Neuron (in vitro differentiated cells): ENCODE data around the gene PRRC1.

Experiments
- H2AFZ ChIP-seq: one replicate; pipeline ENCODE4 v1.6.1; 2013; ENCODE audit warnings: low read depth, mild to moderate bottlenecking, inconsistent platforms, low read length, moderate library complexity
- H3K27me3 ChIP-seq: one replicate; pipeline ENCODE4 v1.6.1; 2013; ENCODE audit warnings: low read length; ENCODE audit not compliant: insufficient read depth
- H3K36me3 ChIP-seq: one replicate; pipeline ENCODE4 v1.6.1; 2013; ENCODE audit warnings: low read length; ENCODE audit not compliant: insufficient read depth
- H3K4me1 ChIP-seq: one replicate; pipeline ENCODE4 v1.6.1; 2013; ENCODE audit warnings: low read length; ENCODE audit not compliant: insufficient read depth
- H3K4me3 ChIP-seq: 2 replicates; pipeline ENCODE4 v1.5.1; 2013; ENCODE audit warnings: mild to moderate bottlenecking, low read length, moderate library complexity
- H3K9me3 ChIP-seq: one replicate; pipeline ENCODE4 v1.6.1; 2013; ENCODE audit warnings: low read length

The PRRC1 gene

GRCh38 chr5:127517480-127518318, at the start of gene PRRC1:
PRRC1 (plus strand) TSS chr5:127517640; CDS start chr5:127523480, 5,840 bp downstream.
- Histone ChIP-seq H3K36me3 (peaks cover 25% of the 10 kb centered on the region), H3K9me3 (peaks cover 12% of the 10 kb centered on the region), H2AFZ (peak within 1 kb of the TSS; percentile 70), H3K27me3 (no peaks in the 10 kb centered on the region), H3K4me1 (peaks cover 18% of the 10 kb centered on the region), H3K4me3 (peak within 1 kb of the TSS; percentile 77)

DNA sequence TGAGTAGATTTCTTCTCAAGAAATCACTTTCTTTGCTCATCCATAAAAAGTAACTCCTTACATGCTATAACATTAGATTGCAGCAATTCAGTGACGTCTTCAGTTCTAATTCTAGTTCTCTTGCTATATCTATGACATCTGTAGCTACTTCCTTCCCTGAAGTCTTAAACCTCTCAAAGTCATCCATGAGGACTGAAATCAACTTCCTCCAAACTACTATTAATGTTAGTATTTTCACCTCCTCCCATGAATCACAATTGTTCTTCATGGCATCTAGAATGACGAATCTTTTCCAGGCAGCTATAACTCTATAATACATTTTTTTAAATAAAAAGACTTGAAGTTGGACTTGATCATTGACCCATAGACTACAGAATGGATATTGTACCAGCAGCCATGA, 46.2 kb upstream of the PRRC1 start:
- Histone ChIP-seq H3K27me3 (no peaks in the 10 kb centered on the region), H3K36me3 (no peaks in the 10 kb centered on the region), H3K4me3 (no peak overlapping the region), H3K4me1 (peaks cover 5% of the 10 kb centered on the region), H3K9me3 (no peaks in the 10 kb centered on the region), H2AFZ (no peak overlapping the region)

DNA sequence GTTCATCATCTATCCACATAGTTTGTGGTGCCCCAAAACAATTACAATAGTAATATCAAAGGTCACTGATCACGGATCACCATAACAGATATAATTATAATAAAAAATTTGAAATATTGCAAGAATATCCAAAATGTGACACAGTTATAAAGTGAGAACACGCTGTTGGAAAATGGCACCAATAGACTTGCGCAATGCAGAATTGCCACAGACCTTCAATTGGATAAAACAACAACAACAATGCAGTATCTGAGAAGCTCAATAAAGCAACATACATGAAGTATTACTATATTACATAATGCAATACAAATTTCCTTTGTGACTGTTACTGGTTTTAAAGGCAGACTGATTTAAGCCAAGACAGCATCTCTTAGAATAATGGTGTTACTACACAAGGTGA, 44.7 kb upstream of the PRRC1 start:
- Histone ChIP-seq H3K4me1 (peaks cover 5% of the 10 kb centered on the region), H3K36me3 (no peaks in the 10 kb centered on the region), H3K27me3 (no peaks in the 10 kb centered on the region), H3K4me3 (no peak overlapping the region), H3K9me3 (no peaks in the 10 kb centered on the region), H2AFZ (no peak overlapping the region)

- H3K4me1 ChIP-seq: peaks cover 27% of the 10 kb centered on the region
- H3K27me3 ChIP-seq: no peaks in the 10 kb centered on the region
- peak overlapping the region; percentile 6 for H2AFZ ChIP-seq
- no peak overlapping the region for H3K4me3 ChIP-seq
- H3K9me3 ChIP-seq: peaks cover 3% of the 10 kb centered on the region
- H3K36me3 ChIP-seq: no peaks in the 10 kb centered on the region
Measured at GRCh38 chr5:127486471-127486870, 31.0 kb upstream of the PRRC1 start.

GRCh38 chr5:127492854-127493738, 24.3 kb upstream of the PRRC1 start:
- Histone ChIP-seq H3K36me3 (no peaks in the 10 kb centered on the region), H3K27me3 (no peaks in the 10 kb centered on the region), H3K4me3 (no peak overlapping the region), H2AFZ (no peak overlapping the region), H3K9me3 (peaks cover 3% of the 10 kb centered on the region), H3K4me1 (peaks cover 16% of the 10 kb centered on the region)

GRCh38 chr5:127498548-127498947, 18.9 kb upstream of the PRRC1 start:
- Histone ChIP-seq H3K36me3 (no peaks in the 10 kb centered on the region), H3K27me3 (no peaks in the 10 kb centered on the region), H3K4me1 (peaks cover 14% of the 10 kb centered on the region), H3K4me3 (no peak overlapping the region), H2AFZ (no peak overlapping the region), H3K9me3 (no peaks in the 10 kb centered on the region)

DNA sequence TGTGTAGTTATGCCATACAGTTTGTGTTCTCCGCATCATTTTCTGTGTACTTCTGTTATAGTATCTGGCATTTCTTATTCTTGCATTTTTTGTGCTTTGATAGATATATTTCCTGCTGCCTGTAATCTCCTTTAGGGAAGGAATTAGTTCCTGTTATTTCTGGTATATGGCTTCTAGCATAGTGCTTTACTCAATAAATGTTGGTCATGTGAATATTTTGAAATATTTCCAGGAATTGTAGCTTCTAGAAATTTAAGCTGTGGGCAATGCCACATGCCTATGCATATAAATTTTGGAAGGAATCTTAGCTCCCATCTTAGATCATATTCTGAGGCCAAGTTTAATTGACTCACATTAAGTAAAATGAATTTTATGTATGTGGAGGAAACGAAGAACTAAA, 11.5 kb upstream of the PRRC1 start:
- Histone ChIP-seq H3K9me3 (no peaks in the 10 kb centered on the region), H3K27me3 (no peaks in the 10 kb centered on the region), H3K4me3 (no peak overlapping the region), H3K4me1 (no peaks in the 10 kb centered on the region), H3K36me3 (no peaks in the 10 kb centered on the region), H2AFZ (no peak overlapping the region)

DNA sequence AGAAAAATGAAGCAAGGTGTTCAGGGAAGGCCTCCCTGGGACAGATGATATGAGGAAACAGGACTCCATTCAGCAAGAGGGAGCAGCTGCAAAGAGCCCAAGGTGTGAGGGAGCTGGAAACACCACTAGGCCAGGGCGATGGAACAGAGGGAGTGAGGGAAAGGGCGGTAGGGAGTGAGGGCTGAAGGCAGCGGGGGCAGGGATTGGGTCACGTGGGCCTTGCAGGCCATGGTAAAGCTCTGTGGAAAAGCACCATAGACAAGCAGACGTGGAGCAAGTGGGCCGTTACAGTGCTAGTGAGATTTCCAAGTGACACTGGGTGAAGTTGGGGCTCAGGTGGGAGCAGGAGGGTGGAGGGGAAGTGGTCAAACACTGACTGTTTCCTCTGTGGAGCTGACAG, 10.8 kb upstream of the PRRC1 start:
- H2AFZ ChIP-seq: no peak overlapping the region
- H3K4me3 ChIP-seq: no peak overlapping the region
- H3K36me3 ChIP-seq: no peaks in the 10 kb centered on the region
- no peaks in the 10 kb centered on the region for H3K27me3 ChIP-seq
- H3K4me1 ChIP-seq: no peaks in the 10 kb centered on the region
- no peaks in the 10 kb centered on the region for H3K9me3 ChIP-seq

GRCh38 chr5:127508644-127509373, 8.6 kb upstream of the PRRC1 start:
- Histone ChIP-seq H3K4me1 (no peaks in the 10 kb centered on the region), H3K36me3 (no peaks in the 10 kb centered on the region), H3K27me3 (no peaks in the 10 kb centered on the region)

DNA sequence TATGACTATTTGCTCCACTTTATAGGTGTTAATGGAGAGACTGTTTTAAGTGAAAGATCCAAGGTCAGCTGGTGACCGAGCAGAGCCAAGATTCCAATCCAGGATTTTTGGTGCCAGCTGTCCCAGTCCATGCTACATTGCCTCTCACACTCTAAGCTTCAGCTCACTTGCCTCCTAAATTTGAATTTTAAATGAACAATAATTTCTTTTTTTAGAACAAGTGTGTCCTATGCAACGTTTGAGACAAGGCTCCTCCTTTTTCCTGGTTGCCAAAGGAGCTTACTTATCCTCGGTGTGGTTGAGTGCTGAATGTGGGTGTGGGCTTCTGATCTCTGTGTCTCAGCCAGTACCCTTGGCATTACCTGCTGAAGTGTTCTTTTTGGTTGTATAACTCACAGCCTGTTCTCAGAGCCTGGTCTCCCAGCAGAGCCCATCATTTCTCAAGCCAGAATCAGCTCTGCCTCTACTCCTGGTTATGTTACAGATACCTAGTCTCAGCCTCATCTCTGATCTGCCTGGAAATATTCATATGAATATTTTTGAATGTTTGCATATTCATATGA, 4.0 kb upstream of the PRRC1 start:
- Histone ChIP-seq H2AFZ (no peak overlapping the region), H3K4me1 (peaks cover 6% of the 10 kb centered on the region), H3K9me3 (no peaks in the 10 kb centered on the region), H3K4me3 (no peak overlapping the region), H3K27me3 (no peaks in the 10 kb centered on the region), H3K36me3 (no peaks in the 10 kb centered on the region)

More at GRCh38 chr5:127508644-127509373, 8.6 kb upstream of the PRRC1 start:
- H3K9me3 ChIP-seq: no peaks in the 10 kb centered on the region
- H2AFZ ChIP-seq: no peak overlapping the region
- no peak overlapping the region for H3K4me3 ChIP-seq

GRCh38 chr5:127514816-127515215, 2.6 kb upstream of the PRRC1 start:
- H3K4me1 ChIP-seq: peaks cover 18% of the 10 kb centered on the region
- no peak overlapping the region for H2AFZ ChIP-seq
- no peaks in the 10 kb centered on the region for H3K9me3 ChIP-seq
- H3K27me3 ChIP-seq: no peaks in the 10 kb centered on the region
- peaks cover 8% of the 10 kb centered on the region for H3K36me3 ChIP-seq
- no peak overlapping the region for H3K4me3 ChIP-seq

GRCh38 chr5:127515693-127516440, 1.6 kb upstream of the PRRC1 start:
- no peaks in the 10 kb centered on the region for H3K27me3 ChIP-seq
- peaks cover 16% of the 10 kb centered on the region for H3K36me3 ChIP-seq
- H3K4me3 ChIP-seq: no peak overlapping the region
- H3K4me1 ChIP-seq: peaks cover 18% of the 10 kb centered on the region
- H3K9me3 ChIP-seq: peaks cover 4% of the 10 kb centered on the region
- H2AFZ ChIP-seq: no peak overlapping the region
